Upper lobe of right lung (tissue), 1 donor: ENCODE results near the gene LNX1. TPM values are rescaled to one million over a fixed set of nuclear protein-coding genes. Genes with fewer than 3 reads are reported as not detected.

Source experiments
- ATAC-seq: fragments of 200-7000 bp; cut with Tn5 transposase; one replicate; pipeline ENCODE4 v1.9.1; 2020; ENCODE audit warnings: mild to moderate bottlenecking, moderate library complexity
- DNase-seq: peaks from one replicate; pipeline ENCODE4 v3.0.0-alpha.2; 2020
- H3K27ac ChIP-seq: fragments of 200-600 bp; one replicate; pipeline ENCODE4 v1.8.0; 2022
- H3K27me3 ChIP-seq: fragments of 200-600 bp; one replicate; pipeline ENCODE4 v1.8.0; 2022; ENCODE audit warnings: mild to moderate bottlenecking
- H3K36me3 ChIP-seq: fragments of 200-600 bp; one replicate; pipeline ENCODE4 v1.8.0; 2022
- H3K4me1 ChIP-seq: fragments of 200-600 bp; one replicate; pipeline ENCODE4 v1.8.0; 2022
- H3K4me3 ChIP-seq: fragments of 200-600 bp; one replicate; pipeline ENCODE4 v1.8.0; 2022; ENCODE audit warnings: mild to moderate bottlenecking
- H3K9me3 ChIP-seq: fragments of 200-600 bp; one replicate; pipeline ENCODE4 v1.8.0; 2022
- CTCF ChIP-seq: fragments of 200-600 bp; IDR thresholded peaks from one replicate; pipeline ENCODE4 v1.8.0; 2022; ENCODE audit warnings: antibody characterized with exemption
- intact Hi-C: fragments of 100-400 bp; cut with DNase I; formaldehyde crosslinking; loops from one replicate; pipeline ENCODE4 v1.11.0; 2022
- total RNA-seq: library from RNA; stranded (reverse); fragmentation: NEBNext Ultra II Directional; extraction: Animal tissue kit (Norgen Biotek cat#: 25700); gene quantifications from one replicate; pipeline ENCODE4 v1.2.1, GENCODE V29; 2021
- donor health status: DM: no; HTN: yes; CAD: no; lungs with severe emphysema.

Gene LNX1
- total RNA-seq, 1 donor from 2014 or later = 6.0 TPM

GRCh38 chr4:53497487-53498244 is 93.6 kb downstream of the LNX1 start:
- no peak for TF ChIP-seq CTCF
- intact Hi-C loops = no loop called here
- no peaks in the 10 kb centered on the region for H3K36me3 ChIP-seq
- peak overlapping the region; percentile 4 for H3K27ac ChIP-seq
- DNase-seq (no peak), ATAC-seq (peak; percentile 48)
- no peaks in the 10 kb centered on the region for H3K4me1 ChIP-seq
- H3K9me3 ChIP-seq = no peaks in the 10 kb centered on the region
- H3K4me3 ChIP-seq = no peak overlapping the region
- no peaks in the 10 kb centered on the region for H3K27me3 ChIP-seq

GRCh38 chr4:53494851-53495250 is 96.4 kb downstream of the LNX1 start:
- Histone ChIP-seq H3K27me3 (no peaks in the 10 kb centered on the region), H3K36me3 (no peaks in the 10 kb centered on the region), H3K9me3 (no peaks in the 10 kb centered on the region), H3K4me1 (peaks cover 10% of the 10 kb centered on the region), H3K27ac (no peak overlapping the region), H3K4me3 (no peak overlapping the region)
- no peak for ATAC-seq
- DNase-seq = no peak
- no peak for TF ChIP-seq CTCF
- intact Hi-C loops = no loop called here

- H3K4me1 ChIP-seq = peaks cover 10% of the 10 kb centered on the region
- peak; percentile 69 for TF ChIP-seq CTCF
- no peaks in the 10 kb centered on the region for H3K36me3 ChIP-seq
- intact Hi-C loops = no loop called here
- peak; percentile 63 for ATAC-seq
- H3K27me3 ChIP-seq = no peaks in the 10 kb centered on the region
- no peak overlapping the region for H3K4me3 ChIP-seq
- no peak overlapping the region for H3K27ac ChIP-seq
- no peaks in the 10 kb centered on the region for H3K9me3 ChIP-seq
- DNase-seq = no peak
These were observed 100.2 kb downstream of the LNX1 start for GRCh38 chr4:53490965-53491622.

GRCh38 chr4:53490161-53490956 is 100.9 kb downstream of the LNX1 start:
- H3K4me1 ChIP-seq = peaks cover 10% of the 10 kb centered on the region
- no peaks in the 10 kb centered on the region for H3K36me3 ChIP-seq
- no peak for TF ChIP-seq CTCF
- intact Hi-C loops = no loop called here
- H3K9me3 ChIP-seq = no peaks in the 10 kb centered on the region
- H3K27me3 ChIP-seq = no peaks in the 10 kb centered on the region
- DNase-seq (no peak), ATAC-seq (no peak)
- H3K4me3 ChIP-seq = no peak overlapping the region
- no peak overlapping the region for H3K27ac ChIP-seq

GRCh38 chr4:53489279-53489889 is 101.9 kb downstream of the LNX1 start:
- Histone ChIP-seq H3K27me3 (no peaks in the 10 kb centered on the region), H3K4me3 (no peak overlapping the region), H3K27ac (no peak overlapping the region), H3K4me1 (peaks cover 10% of the 10 kb centered on the region), H3K9me3 (no peaks in the 10 kb centered on the region), H3K36me3 (no peaks in the 10 kb centered on the region)
- DNase-seq = no peak
- no peak for ATAC-seq
- TF ChIP-seq CTCF = no peak
- intact Hi-C loops = no loop called here
